Erythroblast (primary cell): ENCODE results near the gene WEE2.

Experiments used
- GATA1 ChIP-seq: IDR thresholded peaks from 2 replicates; pipeline ENCODE4 v1.6.1; 2011; ENCODE audit warnings: low read depth, mild to moderate bottlenecking, control low read depth, low read length, moderate library complexity
- POLR2A ChIP-seq: IDR thresholded peaks from 2 replicates; pipeline ENCODE4 v1.6.1; 2011; ENCODE audit warnings: mild to moderate bottlenecking, low read length

DNA sequence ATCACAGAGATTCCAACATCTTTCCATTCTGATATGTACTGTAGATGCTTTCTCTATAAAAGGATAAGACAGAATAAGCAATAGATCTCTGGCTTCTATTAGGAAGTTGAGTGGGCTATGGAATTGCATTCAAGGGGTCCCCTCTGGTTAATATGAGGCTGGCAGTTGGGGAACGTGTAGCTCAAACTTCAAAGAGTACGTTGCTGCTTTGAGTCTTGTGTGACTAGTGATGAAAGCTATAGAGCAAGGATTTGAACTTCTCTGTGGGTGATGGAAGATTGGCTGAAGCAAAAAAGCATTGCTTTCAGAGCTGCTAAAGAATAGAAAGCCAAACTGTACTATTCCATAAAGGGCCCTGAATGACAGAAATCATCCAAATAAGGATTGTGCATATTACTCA lies 6.4 kb downstream of the WEE2 start:
- TF ChIP-seq POLR2A (no peak), GATA1 (no peak)
